HG03064 (cell line): ENCODE results near the gene MAP3K21.
A peak's percentile ranks its signal among the peaks of the same experiment; 100 is the strongest.

Source experiments
- ATAC-seq: cut with Tn5 transposase; IDR thresholded peaks from one replicate; pipeline ENCODE4 v1.9.1; 2021; ENCODE audit warnings: low read depth; ENCODE audit not compliant: unreplicated experiment

The MAP3K21 gene

GRCh38 chr1:233323718-233324117 is 3.8 kb upstream of the MAP3K21 start:
- ATAC-seq: no peak

GRCh38 chr1:233326319-233326718 is 1.2 kb upstream of the MAP3K21 start:
- ATAC-seq: no peak

GRCh38 chr1:233326811-233327650 is 493 bp upstream of the MAP3K21 start:
- ATAC-seq: peak; percentile 96

GRCh38 chr1:233328142-233328921 is 808 bp downstream of the MAP3K21 start:
- peak; percentile 19 for ATAC-seq

GRCh38 chr1:233331676-233332519 is 4.4 kb downstream of the MAP3K21 start:
- no peak for ATAC-seq

GRCh38 chr1:233333086-233333485 is 5.6 kb downstream of the MAP3K21 start:
- ATAC-seq: no peak

- ATAC-seq: no peak
Measured at GRCh38 chr1:233334092-233334491, 6.6 kb downstream of the MAP3K21 start.

- no peak for ATAC-seq
Measured at GRCh38 chr1:233336554-233337456, 9.3 kb downstream of the MAP3K21 start.

GRCh38 chr1:233337505-233337904 is 10.0 kb downstream of the MAP3K21 start:
- no peak for ATAC-seq

GRCh38 chr1:233338102-233338501 is 10.6 kb downstream of the MAP3K21 start:
- no peak for ATAC-seq

- ATAC-seq: no peak
Measured at GRCh38 chr1:233340031-233340555, 12.6 kb downstream of the MAP3K21 start.

- ATAC-seq: no peak
Measured at GRCh38 chr1:233340966-233341516, 13.5 kb downstream of the MAP3K21 start.

GRCh38 chr1:233342086-233342485 is 14.6 kb downstream of the MAP3K21 start:
- ATAC-seq: no peak

GRCh38 chr1:233343262-233343661 is 15.7 kb downstream of the MAP3K21 start:
- no peak for ATAC-seq

- no peak for ATAC-seq
Measured at GRCh38 chr1:233347338-233347737, 19.8 kb downstream of the MAP3K21 start.

GRCh38 chr1:233349137-233349536 is 21.6 kb downstream of the MAP3K21 start:
- ATAC-seq: no peak

- ATAC-seq: no peak
Measured at GRCh38 chr1:233354983-233355382, 27.5 kb downstream of the MAP3K21 start.

- peak; percentile 78 for ATAC-seq
Measured at GRCh38 chr1:233355841-233356704, 28.5 kb downstream of the MAP3K21 start.

GRCh38 chr1:233356705-233356987 is 29.1 kb downstream of the MAP3K21 start:
- no peak for ATAC-seq
